Hepatocyte (in vitro differentiated cells): ENCODE results near the gene HPF1. TPM values are rescaled to one million over a fixed set of nuclear protein-coding genes. Genes with fewer than 3 reads are reported as not detected.
A peak's percentile ranks its signal among the peaks of the same experiment; 100 is the strongest.

Experiments
- DNase-seq: peaks from one replicate; pipeline ENCODE4 v3.0.0-alpha.2; 2016; ENCODE audit warnings: low spot score
- H2AFZ ChIP-seq: fragments of 200-600 bp; sonication (generic); 2 replicates; pipeline ENCODE4 v1.6.0; 2016; ENCODE audit warnings: antibody characterized with exemption, mild to moderate bottlenecking
- H3K27ac ChIP-seq: fragments of 200-600 bp; sonication (generic); 2 replicates; pipeline ENCODE4 v1.5.1; 2016; ENCODE audit warnings: mild to moderate bottlenecking
- H3K27me3 ChIP-seq: fragments of 200-600 bp; sonication (generic); 2 replicates; pipeline ENCODE4 v1.6.1; 2016
- H3K36me3 ChIP-seq: fragments of 200-600 bp; sonication (generic); replicated peaks from 2 replicates; pipeline ENCODE4 v1.5.1; 2016; ENCODE audit warnings: low read depth; ENCODE audit not compliant: insufficient read depth
- H3K4me1 ChIP-seq: fragments of 200-600 bp; sonication (generic); 2 replicates; pipeline ENCODE4 v1.5.1; 2016; ENCODE audit warnings: mild to moderate bottlenecking, moderate library complexity; ENCODE audit not compliant: insufficient read depth
- H3K4me2 ChIP-seq: fragments of 200-600 bp; sonication (generic); 2 replicates; pipeline ENCODE4 v1.6.0; 2016
- H3K4me3 ChIP-seq: fragments of 200-600 bp; sonication (generic); 2 replicates; pipeline ENCODE4 v1.5.1; 2016; ENCODE audit warnings: mild to moderate bottlenecking
- H3K79me2 ChIP-seq: fragments of 200-600 bp; sonication (generic); 2 replicates; pipeline ENCODE4 v1.6.0; 2017; ENCODE audit warnings: mild to moderate bottlenecking
- H3K9me2 ChIP-seq: fragments of 200-600 bp; sonication (generic); replicated peaks from 2 replicates; pipeline ENCODE4 v1.6.0; 2017; ENCODE audit warnings: mild to moderate bottlenecking; ENCODE audit not compliant: insufficient read depth
- H3K9me3 ChIP-seq: fragments of 200-600 bp; sonication (generic); 2 replicates; pipeline ENCODE4 v1.5.1; 2016; ENCODE audit warnings: low read depth, mild to moderate bottlenecking
- H4K20me1 ChIP-seq: fragments of 200-600 bp; sonication (generic); 2 replicates; pipeline ENCODE4 v1.6.0; 2016; ENCODE audit warnings: mild to moderate bottlenecking; ENCODE audit not compliant: insufficient read depth, poor library complexity, severe bottlenecking
- CTCF ChIP-seq: fragments of 200-600 bp; sonication (generic); IDR thresholded peaks from 2 replicates; pipeline ENCODE4 v1.5.1; 2016; ENCODE audit warnings: antibody characterized with exemption, mild to moderate bottlenecking; ENCODE audit not compliant: poor library complexity
- EZH2 ChIP-seq: fragments of 200-600 bp; sonication (generic); IDR thresholded peaks from 2 replicates; pipeline ENCODE4 v1.6.1; 2016; ENCODE audit warnings: antibody characterized with exemption, mild to moderate bottlenecking, borderline replicate concordance
- EZH2phosphoT487 ChIP-seq: fragments of 200-600 bp; sonication (generic); IDR thresholded peaks from one replicate; pipeline ENCODE4 v1.6.1; 2018; ENCODE audit warnings: antibody characterized with exemption, mild to moderate bottlenecking, low read depth, moderate library complexity; ENCODE audit not compliant: unreplicated experiment, severe bottlenecking
- WGBS: methylation state at CpG from one replicate; pipeline ENCODE4 v1.1.6; 2016; ENCODE audit warnings: low lambda C conversion rate; ENCODE audit errors: missing lambda C conversion rate; 5-methylcytosine and 5-hydroxymethylcytosine counted together
- polyA plus RNA-seq: library from polyadenylated mRNA; unstranded; fragments of >200 nt; fragmentation: Nextera tagmentation; extraction: Ambion mirVana; gene quantifications from 2 replicates; pipeline ENCODE4 v1.2.1, GENCODE V29; 2016
- total RNA-seq: library from RNA; depleted of rRNA; stranded (reverse); fragments of >200 nt; gene quantifications from 2 replicates; pipeline ENCODE4 v1.2.3, GENCODE V29; 2014

HPF1 gene
- total and polyA plus RNA-seq, 2 experiments from 2014 or later, result 25.7 to 29.0 TPM

GRCh38 chr4:169761846-169762245, 4.1 kb upstream of the HPF1 start:
- no peaks in the 10 kb centered on the region for H3K9me3 ChIP-seq
- no peak overlapping the region for H2AFZ ChIP-seq
- peaks cover under 1% of the 10 kb centered on the region for H3K79me2 ChIP-seq
- no peak overlapping the region for H3K4me3 ChIP-seq
- TF ChIP-seq CTCF, result no peak
- H3K27me3 ChIP-seq, result no peaks in the 10 kb centered on the region
- no peak overlapping the region for H3K27ac ChIP-seq
- 59% methylated on average over 4 of the region's 4 CpGs for WGBS
- H3K4me1 ChIP-seq, result peaks cover under 1% of the 10 kb centered on the region
- no peaks in the 10 kb centered on the region for H3K9me2 ChIP-seq
- DNase-seq, result no peak
- H3K4me2 ChIP-seq, result no peak overlapping the region
- H3K36me3 ChIP-seq, result no peaks in the 10 kb centered on the region
- no peaks in the 10 kb centered on the region for H4K20me1 ChIP-seq

- peaks cover 9% of the 10 kb centered on the region for H3K4me1 ChIP-seq
- H3K4me2 ChIP-seq, result peak overlapping the region; percentile 89
- WGBS, result 80% methylated on average over 11 of the region's 11 CpGs
- H3K36me3 ChIP-seq, result no peaks in the 10 kb centered on the region
- peaks cover 5% of the 10 kb centered on the region for H4K20me1 ChIP-seq
- H3K79me2 ChIP-seq, result peaks cover 27% of the 10 kb centered on the region
- TF ChIP-seq EZH2phosphoT487, result no peak
- no peak for TF ChIP-seq CTCF
- TF ChIP-seq EZH2, result no peak
- no peaks in the 10 kb centered on the region for H3K9me3 ChIP-seq
- peak overlapping the region; percentile 41 for H2AFZ ChIP-seq
- no peak for DNase-seq
- no peaks in the 10 kb centered on the region for H3K9me2 ChIP-seq
- H3K4me3 ChIP-seq, result peak overlapping the region; percentile 6
- no peak overlapping the region for H3K27ac ChIP-seq
- no peaks in the 10 kb centered on the region for H3K27me3 ChIP-seq
Observed at GRCh38 chr4:169758401-169758962, 738 bp upstream of the HPF1 start.

GRCh38 chr4:169756971-169757574, 671 bp downstream of the HPF1 start:
- WGBS, result 6% methylated on average over 13 of the region's 13 CpGs
- H3K4me2 ChIP-seq, result peak overlapping the region; percentile 89
- H2AFZ ChIP-seq, result peak overlapping the region; percentile 70
- peak overlapping the region; percentile 34 for H3K27ac ChIP-seq
- DNase-seq, result no peak
- H3K27me3 ChIP-seq, result no peaks in the 10 kb centered on the region
- H3K9me2 ChIP-seq, result no peaks in the 10 kb centered on the region
- H3K4me3 ChIP-seq, result peak overlapping the region; percentile 53
- TF ChIP-seq EZH2phosphoT487 (no peak), CTCF (no peak), EZH2 (no peak)
- H3K9me3 ChIP-seq, result no peaks in the 10 kb centered on the region
- H3K36me3 ChIP-seq, result no peaks in the 10 kb centered on the region
- peaks cover 27% of the 10 kb centered on the region for H3K79me2 ChIP-seq
- peaks cover 9% of the 10 kb centered on the region for H3K4me1 ChIP-seq
- peaks cover 5% of the 10 kb centered on the region for H4K20me1 ChIP-seq
